Sigmoid colon (tissue), 7 donors: ENCODE results near the gene STX19. TPM values are rescaled to one million over a fixed set of nuclear protein-coding genes. Genes with fewer than 3 reads are reported as not detected.

Experiments
- DNase-seq: peaks from one replicate; pipeline ENCODE4 v3.0.0-alpha.2; 2019
- H3K27ac ChIP-seq, 4 donors: fragments of 200-600 bp; sonication (generic); one replicate each; pipeline ENCODE4 v1.5.1; 2016 to 2019; ENCODE audit warnings: mild to moderate bottlenecking in 1 of 4
- H3K27me3 ChIP-seq, 3 donors: fragments of 200-600 bp; sonication (generic); one replicate each; pipeline ENCODE4 v1.5.1; 2019; ENCODE audit warnings: mild to moderate bottlenecking in 1 of 3
- H3K36me3 ChIP-seq, 4 donors: fragments of 200-600 bp; sonication (generic); one replicate each; pipeline ENCODE4 v1.5.1; 2016 to 2019
- H3K4me1 ChIP-seq, 4 donors: fragments of 200-600 bp; sonication (generic); one replicate each; pipeline ENCODE4 v1.5.1; 2017 to 2019
- H3K4me3 ChIP-seq, 4 donors: fragments of 200-600 bp; sonication (generic); one replicate each; pipeline ENCODE4 v1.5.1; 2017 to 2019; ENCODE audit warnings: mild to moderate bottlenecking in 2 of 4, moderate library complexity in 1 of 4
- H3K9me3 ChIP-seq, 4 donors: fragments of 200-600 bp in 3 of 4; sonication (generic) in 3 of 4; one replicate each; pipeline versions ENCODE4 v1.5.1 to v1.6.1; 2013 to 2019
- EP300 ChIP-seq, 4 donors: sonication (generic); formaldehyde crosslinking; IDR thresholded peaks; one replicate each; pipeline ENCODE4 v1.6.1; 2017; ENCODE audit warnings: antibody characterized with exemption in 4 of 4
- POLR2A ChIP-seq, 2 donors: fragments of 450-650 bp; IDR thresholded peaks; one replicate each; pipeline ENCODE4 v1.6.1; 2016; ENCODE audit warnings: antibody characterized with exemption in 2 of 2, mild to moderate bottlenecking in 2 of 2, moderate library complexity in 2 of 2
- POLR2AphosphoS5 ChIP-seq, 4 donors: sonication (generic); formaldehyde crosslinking; IDR thresholded peaks; one replicate each; pipeline ENCODE4 v1.6.1; 2017; ENCODE audit warnings: antibody characterized with exemption in 4 of 4
- WGBS, 2 donors: extraction: QIAGEN DNeasy Blood & Tissue Kit; methylation state at CpG; one replicate each; pipeline ENCODE4 v1.1.7; 2013; 5-methylcytosine and 5-hydroxymethylcytosine counted together
- intact Hi-C: fragments of 100-400 bp; cut with DNase I; formaldehyde crosslinking; loops from one replicate; pipeline ENCODE4 v1.15.1; 2023
- polyA plus RNA-seq, 3 donors: library from polyadenylated mRNA; stranded (reverse); fragments of 200-250 nt; gene quantifications; one replicate each; pipeline ENCODE4 v1.2.3, GENCODE V29; 2013
- total RNA-seq, 4 donors: library from RNA; depleted of rRNA; stranded (reverse); fragments of >200 nt; gene quantifications; one replicate each; pipeline ENCODE4 v1.1.0, GENCODE V29; 2016
- TF ChIP-seq, protein P1 (sequence below), 4 experiments: fragments of 450-650 bp in 3 of 4; fragments of 200-600 bp in 1 of 4; IDR thresholded peaks; one replicate each; pipeline ENCODE4 v1.5.1; 2016 to 2019; ENCODE audit warnings: antibody characterized with exemption in 4 of 4, mild to moderate bottlenecking in 3 of 4, moderate library complexity in 2 of 4
- donor health status: healthy with polysubstance abuse.
- donor health status: Bipolar disorder and iron deficiency.
- donor health status: healthy.

STX19 gene, protein sequence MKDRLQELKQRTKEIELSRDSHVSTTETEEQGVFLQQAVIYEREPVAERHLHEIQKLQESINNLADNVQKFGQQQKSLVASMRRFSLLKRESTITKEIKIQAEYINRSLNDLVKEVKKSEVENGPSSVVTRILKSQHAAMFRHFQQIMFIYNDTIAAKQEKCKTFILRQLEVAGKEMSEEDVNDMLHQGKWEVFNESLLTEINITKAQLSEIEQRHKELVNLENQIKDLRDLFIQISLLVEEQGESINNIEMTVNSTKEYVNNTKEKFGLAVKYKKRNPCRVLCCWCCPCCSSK
- not detected for total RNA-seq
- 10 to 100 TPM; 13.1 to 49.9 (median 34.2) TPM for polyA plus RNA-seq

GRCh38 chr3:94028093-94028837 is at the start of gene STX19:
Gene STX19, minus strand, starts transcription at chr3:94028597. Its CDS starts 13,328 bp downstream, at chr3:94015269.
- H3K27me3 ChIP-seq: no peaks in the 10 kb centered on the region
- no peak within 1 kb of the TSS for H3K27ac ChIP-seq
- intact Hi-C loops: no loop called here
- DNase-seq: no peak
- no peaks in the 10 kb centered on the region for H3K9me3 ChIP-seq
- WGBS, 2 donors: 32 to 70% methylated on average over 8 of the region's 8 CpGs
- H3K4me1 ChIP-seq: no peaks in the 10 kb centered on the region
- TF ChIP-seq POLR2AphosphoS5 (IDR thresholded peaks at IDR 0.05) (no peak), EP300 (IDR thresholded peaks at IDR 0.05) (no peak)
- no peak within 1 kb of the TSS for H3K4me3 ChIP-seq
- H3K36me3 ChIP-seq: no peaks in the 10 kb centered on the region

DNA sequence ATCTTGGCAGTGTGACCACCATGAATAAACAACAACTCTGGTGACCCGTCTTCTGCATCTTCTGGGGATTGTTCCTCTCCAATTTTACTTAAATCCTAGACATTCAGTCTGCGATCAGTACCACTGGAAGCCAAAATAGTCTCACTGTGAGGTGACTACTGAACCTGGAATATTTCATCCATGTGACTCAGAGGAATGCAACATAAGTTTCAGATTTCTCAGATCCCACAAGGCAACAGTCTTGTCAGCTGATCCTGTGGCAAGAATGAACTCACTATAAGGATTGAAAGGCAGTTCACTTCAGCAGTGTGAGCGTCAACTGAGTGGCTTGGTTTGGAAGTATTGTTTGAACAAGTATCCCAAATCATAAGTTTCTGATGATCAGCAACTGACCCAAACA is 47.7 kb upstream of the STX19 start:
- intact Hi-C loops: no loop called here
- Histone ChIP-seq H3K27ac (no peak overlapping the region), H3K36me3 (peaks cover 0 to 12% (median 4%) of the 10 kb centered on the region in 4 donors), H3K9me3 (no peaks in the 10 kb centered on the region), H3K27me3 (no peaks in the 10 kb centered on the region), H3K4me3 (no peak overlapping the region), H3K4me1 (no peaks in the 10 kb centered on the region)
- DNase-seq: no peak
- 94 to 96% methylated on average over 3 of the region's 3 CpGs for WGBS, 2 donors
- TF ChIP-seq, protein P1, sequence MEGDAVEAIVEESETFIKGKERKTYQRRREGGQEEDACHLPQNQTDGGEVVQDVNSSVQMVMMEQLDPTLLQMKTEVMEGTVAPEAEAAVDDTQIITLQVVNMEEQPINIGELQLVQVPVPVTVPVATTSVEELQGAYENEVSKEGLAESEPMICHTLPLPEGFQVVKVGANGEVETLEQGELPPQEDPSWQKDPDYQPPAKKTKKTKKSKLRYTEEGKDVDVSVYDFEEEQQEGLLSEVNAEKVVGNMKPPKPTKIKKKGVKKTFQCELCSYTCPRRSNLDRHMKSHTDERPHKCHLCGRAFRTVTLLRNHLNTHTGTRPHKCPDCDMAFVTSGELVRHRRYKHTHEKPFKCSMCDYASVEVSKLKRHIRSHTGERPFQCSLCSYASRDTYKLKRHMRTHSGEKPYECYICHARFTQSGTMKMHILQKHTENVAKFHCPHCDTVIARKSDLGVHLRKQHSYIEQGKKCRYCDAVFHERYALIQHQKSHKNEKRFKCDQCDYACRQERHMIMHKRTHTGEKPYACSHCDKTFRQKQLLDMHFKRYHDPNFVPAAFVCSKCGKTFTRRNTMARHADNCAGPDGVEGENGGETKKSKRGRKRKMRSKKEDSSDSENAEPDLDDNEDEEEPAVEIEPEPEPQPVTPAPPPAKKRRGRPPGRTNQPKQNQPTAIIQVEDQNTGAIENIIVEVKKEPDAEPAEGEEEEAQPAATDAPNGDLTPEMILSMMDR (IDR thresholded peaks at IDR 0.05): no peak
- no peak for TF ChIP-seq EP300 (IDR thresholded peaks at IDR 0.05)
- TF ChIP-seq POLR2A (IDR thresholded peaks at IDR 0.05): no peak
- TF ChIP-seq POLR2AphosphoS5 (IDR thresholded peaks at IDR 0.05): no peak

DNA sequence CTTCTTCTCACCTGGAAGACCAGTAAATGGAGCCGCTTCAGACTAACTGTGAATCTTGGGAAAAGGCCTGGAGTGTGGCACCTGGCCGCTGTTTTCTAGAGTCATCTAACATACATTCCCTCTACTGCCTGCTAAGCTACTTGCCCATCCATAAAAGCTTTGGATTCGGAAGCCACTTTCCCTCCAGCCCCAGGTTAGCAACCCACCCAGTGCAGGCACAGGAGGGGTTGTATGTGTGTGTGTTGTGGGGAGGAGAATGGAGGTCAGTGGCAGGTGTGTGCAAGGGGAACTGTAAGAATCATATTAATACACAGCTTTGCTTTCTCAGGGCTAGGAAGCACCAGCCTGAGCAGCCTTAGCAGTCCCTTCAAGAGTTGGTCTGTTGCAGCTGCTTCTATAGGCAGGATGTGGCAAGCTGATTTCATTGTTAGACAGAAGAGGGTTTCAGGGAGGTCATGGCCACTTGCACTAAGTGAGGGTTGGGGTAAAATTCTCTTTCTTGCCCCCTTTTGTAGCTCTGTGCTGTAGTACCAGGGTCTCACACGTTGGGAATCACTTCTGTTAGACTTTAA is 43.4 kb upstream of the STX19 start:
- DNase-seq: no peak
- intact Hi-C loops: no loop called here
- 92 to 93% methylated on average over 4 of the region's 4 CpGs for WGBS, 2 donors
- Histone ChIP-seq H3K4me1 (no peaks in the 10 kb centered on the region), H3K27me3 (no peaks in the 10 kb centered on the region), H3K9me3 (no peaks in the 10 kb centered on the region), H3K36me3 (peaks cover 0 to 20% (median 4%) of the 10 kb centered on the region in 4 donors), H3K4me3 (no peak overlapping the region), H3K27ac (no peak overlapping the region)
- TF ChIP-seq, protein P1 (IDR thresholded peaks at IDR 0.05): no peak
- no peak for TF ChIP-seq POLR2A (IDR thresholded peaks at IDR 0.05)
- no peak for TF ChIP-seq EP300 (IDR thresholded peaks at IDR 0.05)
- TF ChIP-seq POLR2AphosphoS5 (IDR thresholded peaks at IDR 0.05): no peak

DNA sequence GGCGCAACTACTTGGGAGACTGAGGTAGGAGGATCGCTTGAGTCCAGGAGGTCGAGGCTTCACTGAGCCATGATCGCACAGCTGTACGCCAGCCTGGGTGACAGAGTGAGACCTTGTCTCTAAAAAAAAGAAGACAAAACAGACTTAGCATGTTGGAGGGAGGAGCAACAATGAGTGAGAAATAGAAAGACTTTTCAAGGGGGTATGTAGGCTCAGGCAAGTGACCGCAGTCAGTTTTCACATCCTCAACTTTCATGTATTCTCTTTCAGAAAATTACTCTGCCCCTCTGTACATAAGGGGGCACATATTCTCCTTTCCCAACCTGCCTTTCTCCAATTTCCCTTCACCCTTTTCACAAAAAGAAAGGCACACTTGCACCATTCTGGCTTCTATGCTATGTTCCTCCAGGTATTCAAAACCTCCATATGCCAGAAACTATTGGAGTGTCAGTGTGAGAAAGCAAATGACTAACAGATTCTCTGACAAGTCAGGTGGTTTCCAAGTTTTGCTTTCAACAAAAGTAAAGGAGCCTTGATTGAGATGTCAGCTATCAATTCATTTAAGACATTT is 42.0 kb upstream of the STX19 start:
- H3K27me3 ChIP-seq: no peaks in the 10 kb centered on the region
- H3K4me3 ChIP-seq: no peak overlapping the region
- no peak overlapping the region for H3K27ac ChIP-seq
- peaks cover 0 to 20% (median 4%) of the 10 kb centered on the region in 4 donors for H3K36me3 ChIP-seq
- whole genome bisulfite sequencing, 2 donors: 91 to 94% methylated on average over 6 of the region's 6 CpGs
- intact Hi-C loops: no loop called here
- DNase-seq: no peak
- H3K9me3 ChIP-seq: no peaks in the 10 kb centered on the region
- peaks cover 0 to 5% (median under 1%) of the 10 kb centered on the region in 4 donors for H3K4me1 ChIP-seq
- TF ChIP-seq EP300 (IDR thresholded peaks at IDR 0.05) (no peak), POLR2AphosphoS5 (IDR thresholded peaks at IDR 0.05) (no peak), POLR2A (IDR thresholded peaks at IDR 0.05) (no peak)
- TF ChIP-seq, protein P1 (IDR thresholded peaks at IDR 0.05): no peak
